Measurements from ENCODE around the gene PRR19.

GRCh38 chr19:42315024-42315423, 13.1 kb downstream of the PRR19 start:
- TF ChIP-seq ZNF8 (CRISPR knock-in tag; IDR thresholded peaks at IDR 0.05) (no peak), RARB (CRISPR knock-in tag; IDR thresholded peaks at IDR 0.05) (no peak)
- TF ChIP-seq, protein P1, sequence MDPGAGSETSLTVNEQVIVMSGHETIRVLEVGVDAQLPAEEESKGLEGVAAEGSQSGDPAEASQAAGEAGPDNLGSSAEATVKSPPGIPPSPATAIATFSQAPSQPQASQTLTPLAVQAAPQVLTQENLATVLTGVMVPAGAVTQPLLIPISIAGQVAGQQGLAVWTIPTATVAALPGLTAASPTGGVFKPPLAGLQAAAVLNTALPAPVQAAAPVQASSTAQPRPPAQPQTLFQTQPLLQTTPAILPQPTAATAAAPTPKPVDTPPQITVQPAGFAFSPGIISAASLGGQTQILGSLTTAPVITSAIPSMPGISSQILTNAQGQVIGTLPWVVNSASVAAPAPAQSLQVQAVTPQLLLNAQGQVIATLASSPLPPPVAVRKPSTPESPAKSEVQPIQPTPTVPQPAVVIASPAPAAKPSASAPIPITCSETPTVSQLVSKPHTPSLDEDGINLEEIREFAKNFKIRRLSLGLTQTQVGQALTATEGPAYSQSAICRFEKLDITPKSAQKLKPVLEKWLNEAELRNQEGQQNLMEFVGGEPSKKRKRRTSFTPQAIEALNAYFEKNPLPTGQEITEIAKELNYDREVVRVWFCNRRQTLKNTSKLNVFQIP (CRISPR knock-in tag; IDR thresholded peaks at IDR 0.05; ENCODE audit: borderline replicate concordance, low read depth): no peak
- TF ChIP-seq, protein P2, sequence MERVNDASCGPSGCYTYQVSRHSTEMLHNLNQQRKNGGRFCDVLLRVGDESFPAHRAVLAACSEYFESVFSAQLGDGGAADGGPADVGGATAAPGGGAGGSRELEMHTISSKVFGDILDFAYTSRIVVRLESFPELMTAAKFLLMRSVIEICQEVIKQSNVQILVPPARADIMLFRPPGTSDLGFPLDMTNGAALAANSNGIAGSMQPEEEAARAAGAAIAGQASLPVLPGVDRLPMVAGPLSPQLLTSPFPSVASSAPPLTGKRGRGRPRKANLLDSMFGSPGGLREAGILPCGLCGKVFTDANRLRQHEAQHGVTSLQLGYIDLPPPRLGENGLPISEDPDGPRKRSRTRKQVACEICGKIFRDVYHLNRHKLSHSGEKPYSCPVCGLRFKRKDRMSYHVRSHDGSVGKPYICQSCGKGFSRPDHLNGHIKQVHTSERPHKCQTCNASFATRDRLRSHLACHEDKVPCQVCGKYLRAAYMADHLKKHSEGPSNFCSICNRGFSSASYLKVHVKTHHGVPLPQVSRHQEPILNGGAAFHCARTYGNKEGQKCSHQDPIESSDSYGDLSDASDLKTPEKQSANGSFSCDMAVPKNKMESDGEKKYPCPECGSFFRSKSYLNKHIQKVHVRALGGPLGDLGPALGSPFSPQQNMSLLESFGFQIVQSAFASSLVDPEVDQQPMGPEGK (CRISPR knock-in tag; IDR thresholded peaks at IDR 0.05; ENCODE audit: borderline replicate concordance): no peak

All from SK-N-SH treated with all-trans-retinoic acid at 6 μM for 48 hours (cell line).